Retinal pigment epithelial cell (primary cell): ENCODE measurements around the gene UVRAG.
A peak's percentile ranks its signal among the peaks of the same experiment; 100 is the strongest.

Experiments
- DNase-seq: peaks from one replicate; pipeline ENCODE4 v3.0.0-alpha.2; 2010; ENCODE audit warnings: low read depth
- H3K4me3 ChIP-seq: 2 replicates; pipeline ENCODE4 v1.5.1; 2011; ENCODE audit warnings: mild to moderate bottlenecking, low read length, control low read depth, moderate library complexity
- CTCF ChIP-seq: conservative IDR thresholded peaks from 2 replicates; pipeline ENCODE4 v1.5.1; 2011; ENCODE audit warnings: low read depth, low read length, control low read depth, inconsistent platforms

Gene UVRAG

GRCh38 chr11:75814677-75815344 lies at the start of gene UVRAG:
TSS of gene UVRAG (plus strand) at chr11:75815210. CDS start at chr11:75815408, 198 bp downstream.
- H3K4me3 ChIP-seq: peak within 1 kb of the TSS; percentile 84
- DNase-seq: peak; percentile 99
- peak; percentile 7 for TF ChIP-seq CTCF

- no peak for DNase-seq
- no peak overlapping the region for H3K4me3 ChIP-seq
- TF ChIP-seq CTCF: no peak
Observed at GRCh38 chr11:75766443-75767227, 48.4 kb upstream of the UVRAG start.

GRCh38 chr11:75767228-75767572 lies 47.8 kb upstream of the UVRAG start:
- TF ChIP-seq CTCF: no peak
- no peak for DNase-seq
- H3K4me3 ChIP-seq: no peak overlapping the region

- DNase-seq: no peak
- H3K4me3 ChIP-seq: no peak overlapping the region
- no peak for TF ChIP-seq CTCF
Observed at GRCh38 chr11:75767793-75768111, 47.3 kb upstream of the UVRAG start.

- peak within 1 kb of the TSS; percentile 47 for H3K4me3 ChIP-seq
- TF ChIP-seq CTCF: peak; percentile 24
- peak; percentile 15 for DNase-seq
Observed at GRCh38 chr11:75768112-75768908, 46.7 kb upstream of the UVRAG start, which contains the start of gene DGAT2. TSS of gene DGAT2 (plus strand) at chr11:75768778. CDS start at chr11:75768992, 214 bp downstream.

GRCh38 chr11:75768909-75769771 lies 45.9 kb upstream of the UVRAG start:
- peak overlapping the region; percentile 47 for H3K4me3 ChIP-seq
- no peak for TF ChIP-seq CTCF
- no peak for DNase-seq
